Measurements from ENCODE around the gene VAMP8. TPM values are rescaled to one million over a fixed set of nuclear protein-coding genes. Genes with fewer than 3 reads are reported as not detected.

The VAMP8 gene
- total RNA-seq, 1 experiment from 2014 or later: 52.0 TPM

- peak; percentile 78; the same call in 1 of the 2 replicates for TF ChIP-seq SP1 (CRISPR knock-in tag; conservative IDR thresholded peaks at IDR 0.05)
- peak; percentile 86 for TF ChIP-seq FOXP1 (CRISPR knock-in tag; IDR thresholded peaks at IDR 0.05; ENCODE audit: borderline replicate concordance)
- TF ChIP-seq AR (CRISPR knock-in tag; IDR thresholded peaks at IDR 0.05): no peak
- no peak for TF ChIP-seq NR2C2 (CRISPR knock-in tag; IDR thresholded peaks at IDR 0.05)
- TF ChIP-seq ZNF232 (CRISPR knock-in tag; IDR thresholded peaks at IDR 0.05): no peak
- TF ChIP-seq E2F4 (CRISPR knock-in tag; IDR thresholded peaks at IDR 0.05; ENCODE audit: borderline replicate concordance, low read depth): no peak
- TF ChIP-seq, protein P1, sequence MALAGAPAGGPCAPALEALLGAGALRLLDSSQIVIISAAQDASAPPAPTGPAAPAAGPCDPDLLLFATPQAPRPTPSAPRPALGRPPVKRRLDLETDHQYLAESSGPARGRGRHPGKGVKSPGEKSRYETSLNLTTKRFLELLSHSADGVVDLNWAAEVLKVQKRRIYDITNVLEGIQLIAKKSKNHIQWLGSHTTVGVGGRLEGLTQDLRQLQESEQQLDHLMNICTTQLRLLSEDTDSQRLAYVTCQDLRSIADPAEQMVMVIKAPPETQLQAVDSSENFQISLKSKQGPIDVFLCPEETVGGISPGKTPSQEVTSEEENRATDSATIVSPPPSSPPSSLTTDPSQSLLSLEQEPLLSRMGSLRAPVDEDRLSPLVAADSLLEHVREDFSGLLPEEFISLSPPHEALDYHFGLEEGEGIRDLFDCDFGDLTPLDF (CRISPR knock-in tag; IDR thresholded peaks at IDR 0.05): 0 out of 2 replicates have a peak, but pooled peaks have one; percentile 41
- TF ChIP-seq TP53 (CRISPR knock-in tag; IDR thresholded peaks at IDR 0.05): 0 out of 2 replicates have a peak, but pooled peaks have one; percentile 36
- TF ChIP-seq, protein P2, sequence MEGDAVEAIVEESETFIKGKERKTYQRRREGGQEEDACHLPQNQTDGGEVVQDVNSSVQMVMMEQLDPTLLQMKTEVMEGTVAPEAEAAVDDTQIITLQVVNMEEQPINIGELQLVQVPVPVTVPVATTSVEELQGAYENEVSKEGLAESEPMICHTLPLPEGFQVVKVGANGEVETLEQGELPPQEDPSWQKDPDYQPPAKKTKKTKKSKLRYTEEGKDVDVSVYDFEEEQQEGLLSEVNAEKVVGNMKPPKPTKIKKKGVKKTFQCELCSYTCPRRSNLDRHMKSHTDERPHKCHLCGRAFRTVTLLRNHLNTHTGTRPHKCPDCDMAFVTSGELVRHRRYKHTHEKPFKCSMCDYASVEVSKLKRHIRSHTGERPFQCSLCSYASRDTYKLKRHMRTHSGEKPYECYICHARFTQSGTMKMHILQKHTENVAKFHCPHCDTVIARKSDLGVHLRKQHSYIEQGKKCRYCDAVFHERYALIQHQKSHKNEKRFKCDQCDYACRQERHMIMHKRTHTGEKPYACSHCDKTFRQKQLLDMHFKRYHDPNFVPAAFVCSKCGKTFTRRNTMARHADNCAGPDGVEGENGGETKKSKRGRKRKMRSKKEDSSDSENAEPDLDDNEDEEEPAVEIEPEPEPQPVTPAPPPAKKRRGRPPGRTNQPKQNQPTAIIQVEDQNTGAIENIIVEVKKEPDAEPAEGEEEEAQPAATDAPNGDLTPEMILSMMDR (IDR thresholded peaks at IDR 0.05): no peak
- no peak for TF ChIP-seq RELA (CRISPR knock-in tag; IDR thresholded peaks at IDR 0.05; ENCODE audit: borderline replicate concordance)
- TF ChIP-seq TEAD1 (CRISPR knock-in tag; IDR thresholded peaks at IDR 0.05): peak; percentile 68; the same call in 1 of the 2 replicates
- no peak for TF ChIP-seq EMX1 (CRISPR knock-in tag; IDR thresholded peaks at IDR 0.05)
- TF ChIP-seq NFYB (CRISPR knock-in tag; conservative IDR thresholded peaks at IDR 0.05; ENCODE audit: low read depth): no peak
- TF ChIP-seq JUN (CRISPR knock-in tag; IDR thresholded peaks at IDR 0.05): peak; percentile 59; the same call in 1 of the 2 replicates
- TF ChIP-seq IRF1 (CRISPR knock-in tag; IDR thresholded peaks at IDR 0.05): no peak
- TF ChIP-seq MYBL2 (CRISPR knock-in tag; IDR thresholded peaks at IDR 0.05): peak; percentile 79
- 0 out of 2 replicates have a peak, but pooled peaks have one; percentile 71 for TF ChIP-seq ZBTB43 (CRISPR knock-in tag; IDR thresholded peaks at IDR 0.05)
- TF ChIP-seq ZSCAN18 (CRISPR knock-in tag; IDR thresholded peaks at IDR 0.05): no peak
- no peak for TF ChIP-seq NR1H2 (CRISPR knock-in tag; IDR thresholded peaks at IDR 0.05)
- no peak for TF ChIP-seq OVOL2 (CRISPR knock-in tag; IDR thresholded peaks at IDR 0.05; ENCODE audit: borderline replicate concordance)
- TF ChIP-seq IRF2 (CRISPR knock-in tag; IDR thresholded peaks at IDR 0.05; ENCODE audit: borderline replicate concordance, low read depth): no peak
- TF ChIP-seq ATF6 (CRISPR knock-in tag; IDR thresholded peaks at IDR 0.05): no peak
- TF ChIP-seq, protein P3, sequence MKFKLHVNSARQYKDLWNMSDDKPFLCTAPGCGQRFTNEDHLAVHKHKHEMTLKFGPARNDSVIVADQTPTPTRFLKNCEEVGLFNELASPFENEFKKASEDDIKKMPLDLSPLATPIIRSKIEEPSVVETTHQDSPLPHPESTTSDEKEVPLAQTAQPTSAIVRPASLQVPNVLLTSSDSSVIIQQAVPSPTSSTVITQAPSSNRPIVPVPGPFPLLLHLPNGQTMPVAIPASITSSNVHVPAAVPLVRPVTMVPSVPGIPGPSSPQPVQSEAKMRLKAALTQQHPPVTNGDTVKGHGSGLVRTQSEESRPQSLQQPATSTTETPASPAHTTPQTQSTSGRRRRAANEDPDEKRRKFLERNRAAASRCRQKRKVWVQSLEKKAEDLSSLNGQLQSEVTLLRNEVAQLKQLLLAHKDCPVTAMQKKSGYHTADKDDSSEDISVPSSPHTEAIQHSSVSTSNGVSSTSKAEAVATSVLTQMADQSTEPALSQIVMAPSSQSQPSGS (CRISPR knock-in tag; IDR thresholded peaks at IDR 0.05; ENCODE audit: borderline replicate concordance, low read depth): no peak
Observed at GRCh38 chr2:85611705-85612587, 34.6 kb downstream of the VAMP8 start, which contains the start of gene C2orf68 (continued).
